IMR-90 (cell line): ENCODE measurements around the gene ST6GALNAC2. TPM values are rescaled to one million over a fixed set of nuclear protein-coding genes. Genes with fewer than 3 reads are reported as not detected.
A peak's percentile ranks its signal among the peaks of the same experiment; 100 is the strongest.

ENCODE experiments used
- ATAC-seq: fragments of 200-7000 bp; cut with Tn5 transposase; 2 replicates; pipeline ENCODE4 v1.9.1; 2020; ENCODE audit warnings: low read depth, mild to moderate bottlenecking, moderate library complexity
- BruUV-seq: library from RNA; stranded (reverse); fragments of 400-500 nt; replicated peaks from 2 replicates; lab custom pipeline; 2021; lab: Mats Ljungman, UMichigan
- CTCF ChIA-PET: fragments of 300-600 bp; formaldehyde crosslinking; extraction: SDS; loops from one replicate; lab custom pipeline; 2021; ENCODE audit warnings: antibody characterized with exemption; lab: Yijun Ruan, JAX
- POLR2A ChIA-PET: fragments of 300-600 bp; sonication (Branson Sonifier 250); formaldehyde crosslinking; loops from one replicate; lab custom pipeline; 2022; ENCODE audit warnings: antibody characterized with exemption; ENCODE audit not compliant: unreplicated experiment; lab: Charles Lee
- DNase-seq: peaks from one replicate; pipeline ENCODE4 v3.0.0; 2013
- H2AFZ ChIP-seq: replicated peaks from 2 replicates; pipeline ENCODE3; 2013; ENCODE audit warnings: low read length, mild to moderate bottlenecking; ENCODE audit not compliant: poor library complexity
- H2AK5ac ChIP-seq: 2 replicates; pipeline ENCODE4 v1.6.1; 2013; ENCODE audit warnings: low read depth, low read length, inconsistent platforms
- H2AK9ac ChIP-seq: replicated peaks from 2 replicates; pipeline ENCODE3; 2013; ENCODE audit warnings: mild to moderate bottlenecking, low read depth, low read length, moderate library complexity; ENCODE audit not compliant: poor library complexity
- H2BK120ac ChIP-seq: 2 replicates; pipeline ENCODE4 v1.6.1; 2013; ENCODE audit warnings: low read depth, low read length, inconsistent platforms
- H2BK15ac ChIP-seq: 3 replicates; pipeline ENCODE4 v1.6.1; 2013; ENCODE audit warnings: low read depth, low read length, inconsistent platforms
- H2BK20ac ChIP-seq: 2 replicates; pipeline ENCODE4 v1.6.1; 2013; ENCODE audit warnings: low read depth, mild to moderate bottlenecking, inconsistent platforms, low read length, moderate library complexity
- H2BK5ac ChIP-seq: 2 replicates; pipeline ENCODE4 v1.6.1; 2013; ENCODE audit warnings: mild to moderate bottlenecking, low read depth, low read length, inconsistent platforms; ENCODE audit not compliant: poor library complexity, severe bottlenecking
- H3K14ac ChIP-seq: replicated peaks from 2 replicates; pipeline ENCODE4 v1.6.1; 2013; ENCODE audit warnings: low read depth, low read length, inconsistent platforms
- H3K18ac ChIP-seq: 2 replicates; pipeline ENCODE4 v1.6.1; 2013; ENCODE audit warnings: low read depth, low read length, control low read depth
- H3K23ac ChIP-seq: 2 replicates; pipeline ENCODE4 v1.6.1; 2013; ENCODE audit warnings: low read depth, low read length, inconsistent platforms
- H3K27ac ChIP-seq: 2 replicates; pipeline ENCODE4 v1.5.1; 2013; ENCODE audit warnings: mild to moderate bottlenecking, control low read depth, low read length; ENCODE audit not compliant: insufficient read depth
- H3K27me3 ChIP-seq: 2 replicates; pipeline ENCODE4 v1.6.1; 2013; ENCODE audit warnings: low read length; ENCODE audit not compliant: control insufficient read depth, insufficient read depth
- H3K36me3 ChIP-seq: 2 replicates; pipeline ENCODE4 v1.6.1; 2013; ENCODE audit warnings: low read length, mixed read lengths; ENCODE audit not compliant: control insufficient read depth, insufficient read depth
- H3K4ac ChIP-seq: 2 replicates; pipeline ENCODE4 v1.6.1; 2013; ENCODE audit warnings: low read depth, low read length, inconsistent platforms
- H3K4me1 ChIP-seq: 2 replicates; pipeline ENCODE4 v1.6.1; 2013; ENCODE audit warnings: low read length, mixed read lengths; ENCODE audit not compliant: control insufficient read depth, insufficient read depth
- H3K4me2 ChIP-seq: 2 replicates; pipeline ENCODE4 v1.6.1; 2013; ENCODE audit warnings: low read depth, mild to moderate bottlenecking, control low read depth, low read length, moderate library complexity
- H3K4me3 ChIP-seq: 2 replicates; pipeline ENCODE4 v1.5.1; 2013; ENCODE audit warnings: low read depth, mild to moderate bottlenecking, control low read depth, low read length, moderate library complexity; ENCODE audit not compliant: insufficient read depth
- H3K56ac ChIP-seq: 2 replicates; pipeline ENCODE4 v1.6.1; 2013; ENCODE audit warnings: low read length, inconsistent platforms; ENCODE audit not compliant: insufficient read depth; ENCODE audit errors: extremely low read depth
- H3K79me1 ChIP-seq, 2 experiments: 2 replicates each; pipeline ENCODE4 v1.6.1; 2013; ENCODE audit warnings: low read length in 2 of 2, inconsistent platforms in 1 of 2, low read depth in 1 of 2
- H3K9ac ChIP-seq: 2 replicates; pipeline ENCODE4 v1.6.1; 2013; ENCODE audit warnings: low read depth, low read length, control low read depth
- H3K9me1 ChIP-seq: 2 replicates; pipeline ENCODE4 v1.6.1; 2013; ENCODE audit warnings: low read length, inconsistent platforms; ENCODE audit not compliant: insufficient read depth
- H3K9me3 ChIP-seq: 2 replicates; pipeline ENCODE4 v1.6.1; 2013; ENCODE audit warnings: low read length; ENCODE audit not compliant: control insufficient read depth, insufficient read depth
- H4K20me1 ChIP-seq: 2 replicates; pipeline ENCODE4 v1.6.1; 2013; ENCODE audit warnings: low read length, inconsistent platforms; ENCODE audit not compliant: insufficient read depth
- H4K5ac ChIP-seq: 2 replicates; pipeline ENCODE4 v1.6.1; 2013; ENCODE audit warnings: mild to moderate bottlenecking, low read depth, low read length, control low read depth
- H4K8ac ChIP-seq, 2 experiments: 2 replicates each; pipeline ENCODE4 v1.6.1; 2013; ENCODE audit warnings: low read depth in 2 of 2, low read length in 2 of 2, control low read depth in 1 of 2, inconsistent platforms in 1 of 2
- H4K91ac ChIP-seq: 2 replicates; pipeline ENCODE4 v1.6.1; 2013; ENCODE audit warnings: low read depth, low read length, inconsistent platforms; ENCODE audit not compliant: insufficient read depth
- RAD21 ChIP-seq: IDR thresholded peaks from 2 replicates; pipeline ENCODE4 v1.6.1; 2012; ENCODE audit warnings: low read length, improper control_type of control experiment
- WGBS, 2 experiments: methylation state at CpG; one replicate each; pipeline versions ENCODE4 v1.1.5 to v1.1.7; 2013; ENCODE audit warnings: missing lambda C conversion rate in 2 of 2; ENCODE audit not compliant: insufficient read length in 1 of 2; ENCODE audit errors: extremely low coverage in 2 of 2; 5-methylcytosine and 5-hydroxymethylcytosine counted together
- dilution Hi-C: fragments of 300-500 bp; cut with HindIII; formaldehyde crosslinking; loops from one replicate; pipeline ENCODE4 v1.14.3; 2018; ENCODE audit warnings: low sequenced_read_pairs; ENCODE audit not compliant: unreplicated experiment
- in situ Hi-C: fragments of 300-500 bp; cut with MboI; formaldehyde crosslinking; loops from 3 replicates; pipeline ENCODE4 v1.14.3; 2019; ENCODE audit warnings: low sequenced_read_pairs, inconsistent platforms, mixed read lengths
- intact Hi-C: fragments of 100-400 bp; cut with micrococcal nuclease; formaldehyde crosslinking; loops from 2 replicates; pipeline ENCODE4 v1.10.0; 2022
- polyA plus RNA-seq, 3 experiments: library from polyadenylated mRNA; depleted of rRNA; stranded (reverse); fragments of >200 nt; gene quantifications; 2 replicates each; pipeline ENCODE4 v1.2.3, GENCODE V29; 2012; ENCODE audit warnings: low replicate concordance in 1 of 3
- total RNA-seq: library from RNA; depleted of rRNA; stranded (reverse); fragments of >200 nt; gene quantifications from 2 replicates; pipeline ENCODE4 v1.2.3, GENCODE V29; 2012

The ST6GALNAC2 gene
- total and polyA plus RNA-seq, 2 of the 4 experiments (the other 2 are of a cell fraction), result 0.10 TPM; not detected in 1

DNA sequence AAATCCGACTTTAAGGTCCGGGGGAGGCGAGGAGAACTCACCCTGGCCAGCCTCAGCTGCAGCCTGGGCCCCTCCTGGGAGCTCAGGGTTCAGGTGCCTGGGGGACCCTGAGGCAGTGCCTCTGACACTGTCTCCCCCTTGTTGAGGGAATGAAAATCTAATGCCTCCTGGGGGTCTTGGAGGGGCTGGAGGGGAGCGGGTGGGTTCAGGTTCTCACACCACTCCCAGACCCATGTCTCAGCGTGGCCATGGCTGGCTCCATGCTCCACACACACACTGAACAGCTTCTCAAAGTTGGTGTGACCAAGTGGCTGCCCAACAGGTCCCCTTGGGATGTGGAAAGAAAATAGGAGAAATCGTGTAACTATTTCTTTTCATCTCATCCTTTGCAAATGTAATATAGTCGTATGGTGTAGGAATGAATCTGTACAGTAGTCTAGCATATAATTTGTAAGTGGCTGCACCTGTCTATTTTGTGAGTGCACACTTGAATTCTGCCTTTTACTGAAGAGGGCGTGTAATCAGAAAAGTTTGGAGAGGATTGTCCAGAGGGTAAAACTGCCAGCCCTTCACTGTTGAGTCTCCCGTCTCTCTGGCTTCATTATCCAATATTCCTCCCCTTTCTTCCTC, 46.6 kb downstream of the ST6GALNAC2 start:
- Histone ChIP-seq H2BK120ac (no peak overlapping the region), H3K14ac (no peak overlapping the region), H4K20me1 (no peaks in the 10 kb centered on the region), H2BK20ac (no peak overlapping the region), H2AFZ (no peak overlapping the region), H3K79me1 (no peaks in the 10 kb centered on the region; a peak in 1 of 4 replicates), H3K4me1 (peaks cover 10% of the 10 kb centered on the region), H3K27ac (no peak overlapping the region), H3K4ac (0 out of 2 replicates have a peak overlapping the region, but pooled peaks have one; percentile 5), H3K9me3 (no peaks in the 10 kb centered on the region), H3K36me3 (no peaks in the 10 kb centered on the region; the same call in 1 of the 2 replicates), H3K9ac (no peak overlapping the region), H2AK9ac (no peak overlapping the region), H2BK5ac (no peak overlapping the region), H3K4me3 (no peak overlapping the region), H3K23ac (no peak overlapping the region), H3K56ac (no peak overlapping the region), H4K91ac (0 out of 2 replicates have a peak overlapping the region, but pooled peaks have one; percentile 21), H3K4me2 (no peak overlapping the region), H3K9me1 (peaks cover 11% of the 10 kb centered on the region), H4K8ac (no peak overlapping the region), H3K18ac (no peak overlapping the region), H2BK15ac (no peak overlapping the region), H3K27me3 (peaks cover 2% of the 10 kb centered on the region; the same call in 1 of the 2 replicates), H2AK5ac (peak overlapping the region; percentile 39; the same call in 1 of the 2 replicates), H4K5ac (no peak overlapping the region)
- CTCF ChIA-PET, result no interaction called here
- no peak for TF ChIP-seq RAD21
- DNase-seq (no peak), ATAC-seq (no peak)
- in situ Hi-C loops (no loop called here), intact Hi-C loops (loop anchor here (10.0 kb wide), 1 partner anchor 526 kb away; no protein-coding TSS in a partner anchor), dilution Hi-C loops (no loop called here)
- no TSS peak for BruUV-seq
- POLR2A ChIA-PET, result no interaction called here
- WGBS, 2 experiments, result 80% methylated on average over 1 of the region's 9 CpGs; no CpG with 5 or more reads in 1 of the 2 experiments
